ENCODE measurements around the gene WNT2. TPM values are rescaled to one million over a fixed set of nuclear protein-coding genes. Genes with fewer than 3 reads are reported as not detected.

Gene WNT2
- total RNA-seq, 1 experiment from 2014 or later: not detected

DNA sequence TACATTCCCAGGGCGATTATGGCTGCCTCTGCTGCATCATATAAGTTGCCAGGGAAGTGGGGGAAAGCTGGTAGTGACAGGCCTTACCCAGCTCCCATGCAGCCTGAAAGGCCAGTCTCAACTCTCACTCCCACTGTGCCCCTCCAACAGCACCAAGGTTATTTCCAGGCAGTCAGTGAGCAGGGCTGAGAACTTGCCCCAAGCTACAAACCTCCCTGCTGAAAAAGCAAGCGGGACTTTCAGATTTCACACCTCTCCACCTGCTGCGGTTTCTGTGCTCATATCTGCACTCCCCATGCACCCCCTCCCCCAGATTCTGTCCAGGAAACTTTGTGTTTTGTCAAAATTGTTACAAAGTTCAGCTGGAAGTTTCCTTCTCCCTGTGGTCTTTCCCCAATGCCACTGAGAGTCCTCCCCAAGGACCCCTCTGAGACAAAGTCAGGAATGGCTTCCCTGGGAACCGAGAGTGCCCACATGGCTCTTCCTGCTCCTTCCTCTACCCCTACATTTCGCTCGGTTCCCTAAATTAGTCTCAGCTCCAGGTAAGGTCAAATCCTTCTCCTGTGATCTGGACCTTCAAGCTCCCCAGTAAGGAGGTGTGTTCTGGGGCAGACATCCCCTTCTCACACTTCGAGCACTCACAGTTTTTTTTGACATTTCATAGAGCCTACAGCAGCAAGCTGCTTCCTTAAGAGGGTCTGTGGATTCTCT lies 25.3 kb upstream of the WNT2 start:
- H4K20me1 ChIP-seq (ENCODE audit: low read length): no peaks in the 10 kb centered on the region
- H3K27ac ChIP-seq (ENCODE audit: low read length): no peak overlapping the region
- BruUV-seq (replicated peaks): no TSS peak
- intact Hi-C loops (cut with micrococcal nuclease): no loop called here
- no peak overlapping the region for H3K4me3 ChIP-seq (ENCODE audit: low read length)
- ChIA-PET POLR2A (ENCODE audit: unreplicated experiment) (no interaction called here), CTCF (no interaction called here)
- ATAC-seq (no peak), DNase-seq (no peak)
- H3K9me3 ChIP-seq (ENCODE audit: low read length): no peaks in the 10 kb centered on the region
- H3K9me2 ChIP-seq (replicated peaks; ENCODE audit: low read length): no peaks in the 10 kb centered on the region
- H3K79me2 ChIP-seq (ENCODE audit: low read length): no peaks in the 10 kb centered on the region
- no peaks in the 10 kb centered on the region for H3K4me1 ChIP-seq (ENCODE audit: insufficient read depth, low read length)
- H3K9ac ChIP-seq (ENCODE audit: low read length): no peak overlapping the region
- no peak for TF ChIP-seq EZH2 (IDR thresholded peaks at IDR 0.05; ENCODE audit: low read length, unreplicated experiment)
- TF ChIP-seq EZH2phosphoT487 (IDR thresholded peaks at IDR 0.05; ENCODE audit: borderline replicate concordance, low read length): no peak
- TF ChIP-seq, protein P1, sequence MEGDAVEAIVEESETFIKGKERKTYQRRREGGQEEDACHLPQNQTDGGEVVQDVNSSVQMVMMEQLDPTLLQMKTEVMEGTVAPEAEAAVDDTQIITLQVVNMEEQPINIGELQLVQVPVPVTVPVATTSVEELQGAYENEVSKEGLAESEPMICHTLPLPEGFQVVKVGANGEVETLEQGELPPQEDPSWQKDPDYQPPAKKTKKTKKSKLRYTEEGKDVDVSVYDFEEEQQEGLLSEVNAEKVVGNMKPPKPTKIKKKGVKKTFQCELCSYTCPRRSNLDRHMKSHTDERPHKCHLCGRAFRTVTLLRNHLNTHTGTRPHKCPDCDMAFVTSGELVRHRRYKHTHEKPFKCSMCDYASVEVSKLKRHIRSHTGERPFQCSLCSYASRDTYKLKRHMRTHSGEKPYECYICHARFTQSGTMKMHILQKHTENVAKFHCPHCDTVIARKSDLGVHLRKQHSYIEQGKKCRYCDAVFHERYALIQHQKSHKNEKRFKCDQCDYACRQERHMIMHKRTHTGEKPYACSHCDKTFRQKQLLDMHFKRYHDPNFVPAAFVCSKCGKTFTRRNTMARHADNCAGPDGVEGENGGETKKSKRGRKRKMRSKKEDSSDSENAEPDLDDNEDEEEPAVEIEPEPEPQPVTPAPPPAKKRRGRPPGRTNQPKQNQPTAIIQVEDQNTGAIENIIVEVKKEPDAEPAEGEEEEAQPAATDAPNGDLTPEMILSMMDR (conservative IDR thresholded peaks at IDR 0.05; ENCODE audit: low read depth, low read length): no peak
- H2AFZ ChIP-seq (ENCODE audit: low read length): no peak overlapping the region
- no peak overlapping the region for H3K4me2 ChIP-seq (ENCODE audit: low read length)
- H3K27me3 ChIP-seq (ENCODE audit: low read length): peaks cover 40% of the 10 kb centered on the region
- H3F3A ChIP-seq (ENCODE audit: low read length, unreplicated experiment): no peaks in the 10 kb centered on the region
- no peaks in the 10 kb centered on the region for H3K36me3 ChIP-seq (ENCODE audit: low read depth, low read length)

- TF ChIP-seq EZH2phosphoT487 (IDR thresholded peaks at IDR 0.05; ENCODE audit: borderline replicate concordance, low read length) (no peak), EZH2 (IDR thresholded peaks at IDR 0.05; ENCODE audit: low read length, unreplicated experiment) (no peak)
- TF ChIP-seq, protein P1 (conservative IDR thresholded peaks at IDR 0.05; ENCODE audit: low read depth, low read length): no peak
- ChIA-PET CTCF (no interaction called here), POLR2A (ENCODE audit: unreplicated experiment) (no interaction called here)
- Histone ChIP-seq H3K27me3 (ENCODE audit: low read length) (peaks cover 34% of the 10 kb centered on the region), H3K9ac (ENCODE audit: low read length) (no peak overlapping the region), H3K4me2 (ENCODE audit: low read length) (no peak overlapping the region), H3K36me3 (ENCODE audit: low read depth, low read length) (no peaks in the 10 kb centered on the region), H3K27ac (ENCODE audit: low read length) (no peak overlapping the region), H3K79me2 (ENCODE audit: low read length) (no peaks in the 10 kb centered on the region), H3F3A (ENCODE audit: low read length, unreplicated experiment) (no peaks in the 10 kb centered on the region), H3K4me1 (ENCODE audit: insufficient read depth, low read length) (no peaks in the 10 kb centered on the region), H3K9me2 (replicated peaks; ENCODE audit: low read length) (no peaks in the 10 kb centered on the region), H4K20me1 (ENCODE audit: low read length) (no peaks in the 10 kb centered on the region), H3K9me3 (ENCODE audit: low read length) (no peaks in the 10 kb centered on the region), H3K4me3 (ENCODE audit: low read length) (no peak overlapping the region), H2AFZ (ENCODE audit: low read length) (no peak overlapping the region)
- DNase-seq (no peak), ATAC-seq (no peak)
- BruUV-seq (replicated peaks): no TSS peak
- intact Hi-C loops (cut with micrococcal nuclease): no loop called here
These were observed 24.6 kb upstream of the WNT2 start for GRCh38 chr7:117347480-117347879.

DNA sequence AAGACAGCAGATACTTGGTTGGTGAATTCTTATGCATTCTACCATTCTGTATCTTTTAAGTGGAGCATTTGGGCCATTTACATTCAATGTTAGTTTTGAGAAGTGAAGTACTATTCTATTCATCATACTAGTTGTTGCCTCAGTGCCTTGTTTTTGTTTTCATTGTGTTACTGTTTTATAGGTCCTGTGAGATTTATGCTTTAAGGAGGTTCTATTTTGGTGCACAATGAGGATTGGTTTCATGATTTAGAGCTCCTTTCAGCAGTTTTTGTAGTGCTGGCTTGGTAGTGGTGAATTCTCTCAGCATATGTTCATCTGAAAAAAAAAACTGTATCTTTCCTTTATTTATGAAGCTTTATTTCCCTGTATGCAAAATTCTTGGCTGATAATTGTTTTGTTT lies 23.3 kb upstream of the WNT2 start:
- no peaks in the 10 kb centered on the region for H3K4me1 ChIP-seq (ENCODE audit: insufficient read depth, low read length)
- CTCF ChIA-PET: no interaction called here
- POLR2A ChIA-PET (ENCODE audit: unreplicated experiment): no interaction called here
- H3K79me2 ChIP-seq (ENCODE audit: low read length): no peaks in the 10 kb centered on the region
- no peak overlapping the region for H3K27ac ChIP-seq (ENCODE audit: low read length)
- no peak overlapping the region for H2AFZ ChIP-seq (ENCODE audit: low read length)
- no peaks in the 10 kb centered on the region for H3K9me3 ChIP-seq (ENCODE audit: low read length)
- H3K4me2 ChIP-seq (ENCODE audit: low read length): no peak overlapping the region
- no peaks in the 10 kb centered on the region for H3K9me2 ChIP-seq (replicated peaks; ENCODE audit: low read length)
- no peaks in the 10 kb centered on the region for H3K36me3 ChIP-seq (ENCODE audit: low read depth, low read length)
- intact Hi-C loops (cut with micrococcal nuclease): no loop called here
- H4K20me1 ChIP-seq (ENCODE audit: low read length): no peaks in the 10 kb centered on the region
- ATAC-seq (no peak), DNase-seq (no peak)
- no peaks in the 10 kb centered on the region for H3F3A ChIP-seq (ENCODE audit: low read length, unreplicated experiment)
- no peak overlapping the region for H3K9ac ChIP-seq (ENCODE audit: low read length)
- H3K4me3 ChIP-seq (ENCODE audit: low read length): no peak overlapping the region
- TF ChIP-seq EZH2 (IDR thresholded peaks at IDR 0.05; ENCODE audit: low read length, unreplicated experiment) (no peak), EZH2phosphoT487 (IDR thresholded peaks at IDR 0.05; ENCODE audit: borderline replicate concordance, low read length) (no peak)
- TF ChIP-seq, protein P1 (conservative IDR thresholded peaks at IDR 0.05; ENCODE audit: low read depth, low read length): no peak
- BruUV-seq (replicated peaks): no TSS peak
- H3K27me3 ChIP-seq (ENCODE audit: low read length): peaks cover 27% of the 10 kb centered on the region
